Liver (tissue), 9 donors: ENCODE results near the gene KIF3B. TPM values are rescaled to one million over a fixed set of nuclear protein-coding genes. Genes with fewer than 3 reads are reported as not detected.

Source experiments
- DNase-seq: peaks from one replicate; pipeline ENCODE4 v3.0.0-alpha.2; 2017; ENCODE audit warnings: low spot score
- H3K27ac ChIP-seq, 2 donors: one replicate each; pipeline ENCODE4 v1.7.0; 2013; ENCODE audit warnings: inconsistent platforms in 2 of 2, low read length in 2 of 2, control low read depth in 1 of 2, low read depth in 1 of 2, mild to moderate bottlenecking in 1 of 2
- H3K27me3 ChIP-seq, 4 donors: one replicate each; pipeline versions ENCODE4 v1.6.1 to v1.7.0; 2013; ENCODE audit warnings: low read length in 3 of 4, inconsistent platforms in 1 of 4, mild to moderate bottlenecking in 1 of 4, moderate library complexity in 1 of 4; ENCODE audit not compliant: control insufficient read depth in 4 of 4, insufficient read depth in 4 of 4
- H3K36me3 ChIP-seq, 4 donors: one replicate each; pipeline versions ENCODE4 v1.6.1 to v1.7.0; 2013; ENCODE audit warnings: low read length in 3 of 4, mild to moderate bottlenecking in 3 of 4, low read depth in 1 of 4, moderate library complexity in 1 of 4; ENCODE audit not compliant: control insufficient read depth in 4 of 4, insufficient read depth in 3 of 4
- H3K4me1 ChIP-seq, 4 donors: one replicate each; pipeline versions ENCODE4 v1.6.1 to v1.7.0; 2013; ENCODE audit warnings: low read length in 3 of 4, mild to moderate bottlenecking in 3 of 4, moderate library complexity in 1 of 4; ENCODE audit not compliant: control insufficient read depth in 4 of 4, insufficient read depth in 4 of 4
- H3K4me3 ChIP-seq, 3 donors: one replicate each; pipeline versions ENCODE4 v1.6.1 to v1.7.0; 2013; ENCODE audit warnings: low read length in 3 of 3, control low read depth in 1 of 3, low read depth in 1 of 3, mild to moderate bottlenecking in 1 of 3
- H3K9ac ChIP-seq, 2 donors: one replicate each; pipeline ENCODE4 v1.7.0; 2013; ENCODE audit warnings: low read length in 2 of 2, mild to moderate bottlenecking in 2 of 2, moderate library complexity in 2 of 2, control low read depth in 1 of 2, low read depth in 1 of 2
- H3K9me3 ChIP-seq, 4 donors: one replicate each; pipeline versions ENCODE4 v1.6.1 to v1.7.0; 2013; ENCODE audit warnings: low read length in 3 of 4; ENCODE audit not compliant: control insufficient read depth in 4 of 4
- ATF3 ChIP-seq: IDR thresholded peaks from 2 replicates; pipeline ENCODE4 v1.6.1; 2016; ENCODE audit warnings: antibody characterized with exemption
- EGR1 ChIP-seq, 2 donors: IDR thresholded peaks; 2 replicates each; pipeline ENCODE4 v1.6.1; 2016 to 2018; ENCODE audit warnings: antibody characterized with exemption in 2 of 2, low read depth in 2 of 2
- FOXA1 ChIP-seq: IDR thresholded peaks from 2 replicates; pipeline ENCODE4 v1.6.1; 2016; ENCODE audit warnings: antibody characterized with exemption
- FOXA2 ChIP-seq: IDR thresholded peaks from 2 replicates; pipeline ENCODE4 v1.6.1; 2016; ENCODE audit warnings: antibody characterized with exemption
- GABPA ChIP-seq, 2 donors: IDR thresholded peaks in 1 of 2; conservative IDR thresholded peaks in 1 of 2; 2 replicates each; pipeline ENCODE4 v1.6.1; 2016; ENCODE audit warnings: antibody characterized with exemption in 2 of 2, mild to moderate bottlenecking in 1 of 2, moderate library complexity in 1 of 2
- HNF4A ChIP-seq, 2 donors: conservative IDR thresholded peaks; 2 replicates each; pipeline ENCODE4 v1.6.1; 2016; ENCODE audit warnings: antibody characterized with exemption in 2 of 2, mild to moderate bottlenecking in 2 of 2
- HNF4G ChIP-seq: IDR thresholded peaks from 2 replicates; pipeline ENCODE4 v1.6.1; 2016; ENCODE audit warnings: antibody characterized with exemption
- JUND ChIP-seq, 2 donors: IDR thresholded peaks; 2 replicates each; pipeline ENCODE4 v1.6.1; 2016; ENCODE audit warnings: antibody characterized with exemption in 2 of 2
- NR2F2 ChIP-seq: IDR thresholded peaks from 2 replicates; pipeline ENCODE4 v1.6.1; 2016; ENCODE audit warnings: antibody characterized with exemption
- RAD21 ChIP-seq, 2 donors: IDR thresholded peaks; 2 replicates each; pipeline ENCODE4 v1.6.1; 2016; ENCODE audit warnings: antibody characterized with exemption in 2 of 2, mild to moderate bottlenecking in 2 of 2
- REST ChIP-seq: IDR thresholded peaks from 2 replicates; pipeline ENCODE4 v1.6.1; 2016; ENCODE audit warnings: antibody characterized with exemption, mild to moderate bottlenecking
- RXRA ChIP-seq, 2 donors: IDR thresholded peaks; 2 replicates each; pipeline ENCODE4 v1.6.1; 2017 to 2018; ENCODE audit warnings: antibody characterized with exemption in 2 of 2, mild to moderate bottlenecking in 1 of 2
- SP1 ChIP-seq: IDR thresholded peaks from 2 replicates; pipeline ENCODE4 v1.6.1; 2018; ENCODE audit warnings: antibody characterized with exemption, mild to moderate bottlenecking
- TAF1 ChIP-seq: conservative IDR thresholded peaks from 2 replicates; pipeline ENCODE4 v1.6.1; 2016; ENCODE audit warnings: antibody characterized with exemption, mild to moderate bottlenecking
- YY1 ChIP-seq: IDR thresholded peaks from 2 replicates; pipeline ENCODE4 v1.6.1; 2016; ENCODE audit warnings: antibody characterized with exemption, mild to moderate bottlenecking
- WGBS: extraction: QIAGEN DNeasy Blood & Tissue Kit; methylation state at CpG from one replicate; pipeline ENCODE4 v1.1.7; 2013; 5-methylcytosine and 5-hydroxymethylcytosine counted together
- polyA plus RNA-seq, 2 donors: library from polyadenylated mRNA; stranded (reverse) in 1 of 2; unstranded in 1 of 2; fragments of 200-250 nt in 1 of 2; fragments of >200 nt in 1 of 2; fragmentation: Nextera tagmentation in 1 of 2; extraction: Ambion mirVana in 1 of 2; gene quantifications; one replicate each; pipeline versions ENCODE4 v1.2.1 to v1.2.3, GENCODE V29; 2013 to 2015
- total RNA-seq, 2 donors: library from RNA; depleted of rRNA; stranded (reverse); fragments of >200 nt; gene quantifications; one replicate each; pipeline ENCODE4 v1.2.3, GENCODE V29; 2014
- TF ChIP-seq, protein P1 (sequence below): fragments of 150-350 bp; IDR thresholded peaks from 2 replicates; pipeline ENCODE4 v1.5.1; 2017; ENCODE audit warnings: improper control_type of control experiment, low read depth, low read length; ENCODE audit not compliant: missing input control
- TF ChIP-seq, protein P2 (sequence below): IDR thresholded peaks from 2 replicates; pipeline ENCODE4 v1.6.1; 2016; ENCODE audit warnings: antibody characterized with exemption
- donor health status: healthy.
- donor health status: healthy.
- donor health status: healthy.
- donor health status: healthy.
- donor health status: healthy.

The KIF3B gene
- total and polyA plus RNA-seq, 4 donors: 8.3 to 24.2 (median 12.9) TPM

- no peak overlapping the region for H3K9ac ChIP-seq
- WGBS: 76% methylated on average over 4 of the region's 4 CpGs
- H3K4me1 ChIP-seq: peaks cover 0 to 34% (median 28%) of the 10 kb centered on the region in 4 donors
- TF ChIP-seq RAD21 (IDR thresholded peaks at IDR 0.05) (no peak), NR2F2 (no peak), ATF3 (no peak), FOXA1 (no peak), YY1 (no peak), TAF1 (no peak), JUND (IDR thresholded peaks at IDR 0.05) (no peak), HNF4A (conservative IDR thresholded peaks at IDR 0.05) (no peak), HNF4G (no peak), FOXA2 (no peak), SP1 (no peak), EGR1 (IDR thresholded peaks at IDR 0.05; ENCODE audit: low read depth in 2 of 2) (no peak), GABPA (IDR thresholded peaks at IDR 0.05 in 1 of 2, conservative IDR thresholded peaks at IDR 0.05 in 1 of 2) (no peak), REST (no peak), RXRA (IDR thresholded peaks at IDR 0.05) (no peak)
- TF ChIP-seq, protein P1, sequence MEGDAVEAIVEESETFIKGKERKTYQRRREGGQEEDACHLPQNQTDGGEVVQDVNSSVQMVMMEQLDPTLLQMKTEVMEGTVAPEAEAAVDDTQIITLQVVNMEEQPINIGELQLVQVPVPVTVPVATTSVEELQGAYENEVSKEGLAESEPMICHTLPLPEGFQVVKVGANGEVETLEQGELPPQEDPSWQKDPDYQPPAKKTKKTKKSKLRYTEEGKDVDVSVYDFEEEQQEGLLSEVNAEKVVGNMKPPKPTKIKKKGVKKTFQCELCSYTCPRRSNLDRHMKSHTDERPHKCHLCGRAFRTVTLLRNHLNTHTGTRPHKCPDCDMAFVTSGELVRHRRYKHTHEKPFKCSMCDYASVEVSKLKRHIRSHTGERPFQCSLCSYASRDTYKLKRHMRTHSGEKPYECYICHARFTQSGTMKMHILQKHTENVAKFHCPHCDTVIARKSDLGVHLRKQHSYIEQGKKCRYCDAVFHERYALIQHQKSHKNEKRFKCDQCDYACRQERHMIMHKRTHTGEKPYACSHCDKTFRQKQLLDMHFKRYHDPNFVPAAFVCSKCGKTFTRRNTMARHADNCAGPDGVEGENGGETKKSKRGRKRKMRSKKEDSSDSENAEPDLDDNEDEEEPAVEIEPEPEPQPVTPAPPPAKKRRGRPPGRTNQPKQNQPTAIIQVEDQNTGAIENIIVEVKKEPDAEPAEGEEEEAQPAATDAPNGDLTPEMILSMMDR: no peak
- TF ChIP-seq, protein P2, sequence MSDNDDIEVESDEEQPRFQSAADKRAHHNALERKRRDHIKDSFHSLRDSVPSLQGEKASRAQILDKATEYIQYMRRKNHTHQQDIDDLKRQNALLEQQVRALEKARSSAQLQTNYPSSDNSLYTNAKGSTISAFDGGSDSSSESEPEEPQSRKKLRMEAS: no peak
- H3K36me3 ChIP-seq: no peaks in the 10 kb centered on the region
- H3K9me3 ChIP-seq: no peaks in the 10 kb centered on the region
- peak overlapping the region in 1 of 2 donors; percentile 59 for H3K27ac ChIP-seq
- no peak for DNase-seq
- no peaks in the 10 kb centered on the region for H3K27me3 ChIP-seq
- H3K4me3 ChIP-seq: no peak overlapping the region
Measured at GRCh38 chr20:32297439-32297838, 20.0 kb downstream of the KIF3B start.

DNA sequence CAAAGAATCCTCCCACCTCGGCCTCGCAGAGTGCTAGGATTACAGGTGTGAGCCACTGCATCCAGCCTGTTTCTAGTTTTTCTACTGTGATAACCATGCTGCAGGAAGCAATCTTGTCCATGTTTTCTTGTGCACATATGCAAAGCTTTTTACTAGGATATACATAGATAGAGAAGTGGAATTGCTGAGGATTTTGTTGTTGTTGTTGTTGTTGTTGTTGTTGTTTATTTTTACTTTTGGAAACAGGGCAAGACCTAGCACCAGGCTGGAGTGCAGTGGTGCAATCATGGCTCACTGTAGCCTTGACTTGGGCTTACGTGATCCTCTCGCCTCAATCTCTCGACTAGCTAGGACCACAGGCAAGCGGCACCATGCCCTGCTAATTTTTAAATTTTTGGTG, 23.2 kb downstream of the KIF3B start:
- H3K36me3 ChIP-seq: no peaks in the 10 kb centered on the region
- H3K27me3 ChIP-seq: no peaks in the 10 kb centered on the region
- peaks cover 0 to 30% (median 28%) of the 10 kb centered on the region in 4 donors for H3K4me1 ChIP-seq
- H3K9ac ChIP-seq: no peak overlapping the region
- TF ChIP-seq SP1 (no peak), EGR1 (IDR thresholded peaks at IDR 0.05; ENCODE audit: low read depth in 2 of 2) (no peak), GABPA (IDR thresholded peaks at IDR 0.05 in 1 of 2, conservative IDR thresholded peaks at IDR 0.05 in 1 of 2) (no peak), RXRA (IDR thresholded peaks at IDR 0.05) (no peak), TAF1 (no peak), NR2F2 (no peak), HNF4A (conservative IDR thresholded peaks at IDR 0.05) (no peak), FOXA2 (no peak), REST (no peak), JUND (IDR thresholded peaks at IDR 0.05) (no peak), FOXA1 (no peak), YY1 (no peak)
- TF ChIP-seq, protein P1: no peak
- TF ChIP-seq, protein P2: no peak
- WGBS: 98% methylated on average over 6 of the region's 6 CpGs
- no peak overlapping the region for H3K4me3 ChIP-seq
- DNase-seq: no peak
- H3K27ac ChIP-seq: no peak overlapping the region
- no peaks in the 10 kb centered on the region for H3K9me3 ChIP-seq
